Measurements from ENCODE around the gene CDX2. TPM values are rescaled to one million over a fixed set of nuclear protein-coding genes. Genes with fewer than 3 reads are reported as not detected.
A peak's percentile ranks its signal among the peaks of the same experiment; 100 is the strongest.

CDX2 gene
- total RNA-seq, 1 donor from 2014 or later: not detected

GRCh38 chr13:27979001-27979643, 10.0 kb upstream of the CDX2 start:
- no peak for DNase-seq (ENCODE audit: low spot score)
- no peak for ATAC-seq

GRCh38 chr13:27978301-27978968, 9.3 kb upstream of the CDX2 start:
- no peak for DNase-seq (ENCODE audit: low spot score)
- no peak for ATAC-seq

- ATAC-seq: no peak
- DNase-seq (ENCODE audit: low spot score): no peak
Measured at GRCh38 chr13:27977476-27978300, 8.6 kb upstream of the CDX2 start.

- no peak for DNase-seq (ENCODE audit: low spot score)
Measured at GRCh38 chr13:27976362-27977091, 7.4 kb upstream of the CDX2 start.

GRCh38 chr13:27975564-27976361, 6.6 kb upstream of the CDX2 start:
- ATAC-seq (peak; percentile 16), DNase-seq (ENCODE audit: low spot score) (peak; percentile 14)

More at GRCh38 chr13:27976362-27977091, 7.4 kb upstream of the CDX2 start:
- no peak for ATAC-seq

- DNase-seq (ENCODE audit: low spot score) (peak; percentile 16), ATAC-seq (no peak)
Measured at GRCh38 chr13:27973961-27974662, 5.0 kb upstream of the CDX2 start.

- DNase-seq (ENCODE audit: low spot score) (peak; percentile 21), ATAC-seq (no peak)
Measured at GRCh38 chr13:27973291-27973690, 4.2 kb upstream of the CDX2 start.

- no peak for DNase-seq (ENCODE audit: low spot score)
- no peak for ATAC-seq
Measured at GRCh38 chr13:27972478-27972820, 3.3 kb upstream of the CDX2 start.

GRCh38 chr13:27971776-27972477, 2.8 kb upstream of the CDX2 start:
- peak; percentile 19 for DNase-seq (ENCODE audit: low spot score)
- ATAC-seq: no peak

- ATAC-seq: no peak
- DNase-seq (ENCODE audit: low spot score): no peak
Measured at GRCh38 chr13:27971236-27971645, 2.1 kb upstream of the CDX2 start.

GRCh38 chr13:27970382-27971235, 1.5 kb upstream of the CDX2 start:
- DNase-seq (ENCODE audit: low spot score): peak; percentile 28
- ATAC-seq: no peak

- DNase-seq (ENCODE audit: low spot score) (no peak), ATAC-seq (no peak)
Measured at GRCh38 chr13:27969866-27970229, 733 bp upstream of the CDX2 start.

- DNase-seq (ENCODE audit: low spot score) (no peak), ATAC-seq (peak; percentile 50)
Measured at GRCh38 chr13:27968316-27969081, 616 bp downstream of the CDX2 start.

- DNase-seq (ENCODE audit: low spot score): no peak
- ATAC-seq: no peak
Measured at GRCh38 chr13:27967736-27968315, 1.3 kb downstream of the CDX2 start.

- DNase-seq (ENCODE audit: low spot score) (no peak), ATAC-seq (no peak)
Measured at GRCh38 chr13:27967203-27967735, 1.8 kb downstream of the CDX2 start.

- ATAC-seq (no peak), DNase-seq (ENCODE audit: low spot score) (no peak)
Measured at GRCh38 chr13:27966641-27967202, 2.4 kb downstream of the CDX2 start.

All from left lobe of liver (tissue), 2 donors.